Measurements from ENCODE around the gene CDK10. TPM values are rescaled to one million over a fixed set of nuclear protein-coding genes. Genes with fewer than 3 reads are reported as not detected.

Gene CDK10
- total RNA-seq, 1 experiment from 2014 or later = 106 TPM

DNA sequence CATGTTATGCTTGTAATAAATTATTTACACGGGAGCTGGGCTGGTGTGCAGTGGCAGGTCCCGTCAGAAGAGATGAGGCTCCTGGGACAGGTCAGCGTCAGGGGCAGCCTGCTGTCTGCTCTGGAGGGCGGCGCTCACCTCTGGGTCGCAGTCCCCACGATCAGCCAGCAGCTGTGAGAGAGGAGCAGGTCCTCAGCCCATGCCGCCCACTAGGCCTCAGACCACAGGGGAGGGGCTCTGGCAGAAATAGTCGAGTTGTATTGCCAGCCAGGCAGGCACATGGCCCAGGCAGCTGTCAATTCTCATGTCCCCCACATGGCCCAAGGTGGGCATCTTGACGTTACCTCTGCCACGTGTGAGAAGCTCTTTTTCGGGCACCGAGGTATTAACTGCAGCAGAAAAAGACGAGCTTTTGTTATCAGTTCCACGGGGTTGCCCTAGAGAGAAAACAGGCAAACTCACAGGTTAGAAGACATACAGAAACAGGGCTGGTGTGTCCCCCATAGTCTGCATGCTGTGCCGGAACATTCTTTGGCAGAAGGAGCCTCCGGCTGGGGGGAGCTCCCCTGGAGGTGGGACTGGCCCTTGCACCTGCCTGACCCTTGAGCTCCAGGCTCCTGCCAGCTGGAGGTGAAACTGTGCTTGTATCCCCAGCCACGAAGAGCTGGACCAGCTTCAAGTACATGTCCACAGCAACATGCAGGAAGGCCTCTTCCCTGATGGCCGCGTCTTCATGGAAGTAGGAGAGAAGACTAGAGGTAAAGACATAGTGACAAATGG is 52.2 kb downstream of the CDK10 start:
- no peaks in the 10 kb centered on the region for H3K27me3 Mint-ChIP-seq (ENCODE audit: unreplicated experiment)
- TF ChIP-seq, protein P1, sequence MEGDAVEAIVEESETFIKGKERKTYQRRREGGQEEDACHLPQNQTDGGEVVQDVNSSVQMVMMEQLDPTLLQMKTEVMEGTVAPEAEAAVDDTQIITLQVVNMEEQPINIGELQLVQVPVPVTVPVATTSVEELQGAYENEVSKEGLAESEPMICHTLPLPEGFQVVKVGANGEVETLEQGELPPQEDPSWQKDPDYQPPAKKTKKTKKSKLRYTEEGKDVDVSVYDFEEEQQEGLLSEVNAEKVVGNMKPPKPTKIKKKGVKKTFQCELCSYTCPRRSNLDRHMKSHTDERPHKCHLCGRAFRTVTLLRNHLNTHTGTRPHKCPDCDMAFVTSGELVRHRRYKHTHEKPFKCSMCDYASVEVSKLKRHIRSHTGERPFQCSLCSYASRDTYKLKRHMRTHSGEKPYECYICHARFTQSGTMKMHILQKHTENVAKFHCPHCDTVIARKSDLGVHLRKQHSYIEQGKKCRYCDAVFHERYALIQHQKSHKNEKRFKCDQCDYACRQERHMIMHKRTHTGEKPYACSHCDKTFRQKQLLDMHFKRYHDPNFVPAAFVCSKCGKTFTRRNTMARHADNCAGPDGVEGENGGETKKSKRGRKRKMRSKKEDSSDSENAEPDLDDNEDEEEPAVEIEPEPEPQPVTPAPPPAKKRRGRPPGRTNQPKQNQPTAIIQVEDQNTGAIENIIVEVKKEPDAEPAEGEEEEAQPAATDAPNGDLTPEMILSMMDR (IDR thresholded peaks at IDR 0.05; ENCODE audit: unreplicated experiment) = no peak
- peaks cover 97% of the 10 kb centered on the region for H3K36me3 Mint-ChIP-seq (ENCODE audit: insufficient read depth, unreplicated experiment)
- no peak overlapping the region for H3K27ac Mint-ChIP-seq (ENCODE audit: unreplicated experiment)
- no peaks in the 10 kb centered on the region for H3K4me1 Mint-ChIP-seq (ENCODE audit: low read depth, unreplicated experiment)
- no peak for DNase-seq
- no peak overlapping the region for H3K4me3 Mint-ChIP-seq (ENCODE audit: low read depth, unreplicated experiment)
- H3K9me3 Mint-ChIP-seq (ENCODE audit: low read depth, unreplicated experiment) = no peaks in the 10 kb centered on the region
- BruUV-seq (replicated peaks) = TSS peak; percentile 9
- intact Hi-C loops (cut with micrococcal nuclease; ENCODE audit: unreplicated experiment) = no loop called here
- CTCF ChIA-PET = no interaction called here

DNA sequence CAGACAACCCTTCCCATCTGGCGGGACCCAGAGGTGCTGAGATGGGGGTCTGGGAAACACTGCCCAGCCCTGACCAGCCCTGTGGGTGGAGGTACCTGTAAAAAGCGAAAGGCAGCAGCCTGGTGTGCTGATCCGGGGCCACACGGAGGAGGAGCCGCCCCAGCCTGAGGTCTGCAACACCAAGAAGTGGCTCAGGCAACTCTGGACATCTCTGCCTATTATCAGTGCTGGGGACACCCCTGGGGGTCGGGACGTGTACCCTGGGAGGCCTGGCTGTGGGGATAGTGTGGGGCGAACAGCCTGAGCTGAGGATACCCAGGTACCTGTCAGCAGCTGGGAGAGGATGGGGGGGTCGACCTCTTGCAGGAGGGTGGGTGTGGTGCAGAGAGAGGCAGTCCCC is 52.9 kb downstream of the CDK10 start:
- CTCF ChIA-PET = no interaction called here
- H3K9me3 Mint-ChIP-seq (ENCODE audit: low read depth, unreplicated experiment) = no peaks in the 10 kb centered on the region
- no peak overlapping the region for H3K4me3 Mint-ChIP-seq (ENCODE audit: low read depth, unreplicated experiment)
- H3K36me3 Mint-ChIP-seq (ENCODE audit: insufficient read depth, unreplicated experiment) = peaks cover 97% of the 10 kb centered on the region
- no peaks in the 10 kb centered on the region for H3K4me1 Mint-ChIP-seq (ENCODE audit: low read depth, unreplicated experiment)
- H3K27ac Mint-ChIP-seq (ENCODE audit: unreplicated experiment) = no peak overlapping the region
- no peak for DNase-seq
- H3K27me3 Mint-ChIP-seq (ENCODE audit: unreplicated experiment) = no peaks in the 10 kb centered on the region
- no TSS peak for BruUV-seq (replicated peaks)
- TF ChIP-seq, protein P1 (IDR thresholded peaks at IDR 0.05; ENCODE audit: unreplicated experiment) = no peak
- intact Hi-C loops (cut with micrococcal nuclease; ENCODE audit: unreplicated experiment) = no loop called here

DNA sequence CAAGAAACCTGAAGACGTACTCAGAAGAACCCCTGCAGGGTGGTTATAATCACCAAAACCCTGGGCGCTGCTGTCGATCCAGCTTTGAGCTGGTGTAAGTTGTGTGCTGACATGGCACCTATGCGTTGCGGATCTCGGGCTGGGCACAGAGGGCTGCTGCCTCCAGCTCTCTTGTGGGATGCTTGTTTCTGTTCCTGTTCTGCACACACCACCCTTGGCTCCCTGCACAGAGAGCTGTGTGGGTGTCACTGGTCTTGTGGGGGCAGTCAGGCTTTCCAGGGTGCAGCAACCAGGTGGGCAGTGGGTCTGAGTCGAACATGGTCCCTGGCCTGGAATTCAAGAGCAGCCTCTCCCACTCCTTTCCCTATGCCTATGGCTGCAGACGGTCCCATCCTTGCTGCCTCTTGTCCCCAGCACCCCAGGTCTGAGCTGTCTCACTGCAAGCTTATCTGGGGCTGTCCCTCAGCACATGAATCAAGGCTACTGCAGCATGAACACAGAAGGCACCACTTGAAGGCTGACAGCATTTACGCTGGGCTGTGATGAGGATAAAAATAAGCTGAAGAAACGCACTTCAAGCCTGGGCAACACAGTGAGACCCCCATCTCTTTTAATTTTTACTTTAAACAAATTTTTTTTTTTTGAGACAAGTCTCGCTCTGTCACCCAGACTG is 55.0 kb downstream of the CDK10 start:
- H3K4me3 Mint-ChIP-seq (ENCODE audit: low read depth, unreplicated experiment) = no peak overlapping the region
- CTCF ChIA-PET = no interaction called here
- H3K27ac Mint-ChIP-seq (ENCODE audit: unreplicated experiment) = peak overlapping the region; percentile 34

DNA sequence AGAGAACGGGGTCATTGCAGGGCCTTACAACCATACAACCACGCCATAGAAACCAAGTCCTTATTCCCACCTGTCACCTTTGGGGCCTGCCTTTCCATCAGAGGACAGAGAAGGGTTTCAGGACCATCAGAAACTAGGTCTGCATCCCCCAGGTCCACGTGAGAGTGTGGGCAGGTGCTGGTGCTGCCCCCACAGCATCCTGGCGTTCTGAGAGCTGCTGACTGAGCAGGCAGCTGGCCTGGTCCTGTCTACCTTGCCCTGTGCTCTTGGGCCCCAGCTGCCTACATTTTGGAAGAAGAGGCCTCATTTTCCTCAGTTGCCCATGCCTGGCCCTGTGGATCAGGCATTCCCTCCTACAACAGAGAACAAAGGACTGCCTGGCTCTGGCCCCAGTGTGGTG is 56.5 kb downstream of the CDK10 start:
- Mint-ChIP-seq H3K9me3 (ENCODE audit: low read depth, unreplicated experiment) (no peaks in the 10 kb centered on the region), H3K4me1 (ENCODE audit: low read depth, unreplicated experiment) (no peaks in the 10 kb centered on the region), H3K4me3 (ENCODE audit: low read depth, unreplicated experiment) (no peak overlapping the region), H3K27me3 (ENCODE audit: unreplicated experiment) (no peaks in the 10 kb centered on the region), H3K36me3 (ENCODE audit: insufficient read depth, unreplicated experiment) (peaks cover 87% of the 10 kb centered on the region), H3K27ac (ENCODE audit: unreplicated experiment) (no peak overlapping the region)
- TF ChIP-seq, protein P1 (IDR thresholded peaks at IDR 0.05; ENCODE audit: unreplicated experiment) = no peak
- DNase-seq = no peak
- no TSS peak for BruUV-seq (replicated peaks)
- CTCF ChIA-PET = interaction anchor here (0.6 kb wide), 3 partner anchors 10 to 304 kb away, joined by 3 to 5 read pairs (median 3); no protein-coding TSS in a partner anchor
- intact Hi-C loops (cut with micrococcal nuclease; ENCODE audit: unreplicated experiment) = no loop called here

More for the DNA sequence above, 55.0 kb downstream of the CDK10 start:
- BruUV-seq (replicated peaks) = no TSS peak
- no peaks in the 10 kb centered on the region for H3K9me3 Mint-ChIP-seq (ENCODE audit: low read depth, unreplicated experiment)
- no peaks in the 10 kb centered on the region for H3K4me1 Mint-ChIP-seq (ENCODE audit: low read depth, unreplicated experiment)
- intact Hi-C loops (cut with micrococcal nuclease; ENCODE audit: unreplicated experiment) = no loop called here
- no peaks in the 10 kb centered on the region for H3K27me3 Mint-ChIP-seq (ENCODE audit: unreplicated experiment)
- DNase-seq = no peak
- peaks cover 91% of the 10 kb centered on the region for H3K36me3 Mint-ChIP-seq (ENCODE audit: insufficient read depth, unreplicated experiment)
- TF ChIP-seq, protein P1 (IDR thresholded peaks at IDR 0.05; ENCODE audit: unreplicated experiment) = no peak

All from Calu3 (cell line).